ENCODE measurements around the gene NGF. TPM values are rescaled to one million over a fixed set of nuclear protein-coding genes. Genes with fewer than 3 reads are reported as not detected.

The NGF gene
- total and polyA plus RNA-seq, 9 of the 15 experiments (the other 6 are each of a cell fraction or from before 2014, with no cell fraction given), result not detected

DNA sequence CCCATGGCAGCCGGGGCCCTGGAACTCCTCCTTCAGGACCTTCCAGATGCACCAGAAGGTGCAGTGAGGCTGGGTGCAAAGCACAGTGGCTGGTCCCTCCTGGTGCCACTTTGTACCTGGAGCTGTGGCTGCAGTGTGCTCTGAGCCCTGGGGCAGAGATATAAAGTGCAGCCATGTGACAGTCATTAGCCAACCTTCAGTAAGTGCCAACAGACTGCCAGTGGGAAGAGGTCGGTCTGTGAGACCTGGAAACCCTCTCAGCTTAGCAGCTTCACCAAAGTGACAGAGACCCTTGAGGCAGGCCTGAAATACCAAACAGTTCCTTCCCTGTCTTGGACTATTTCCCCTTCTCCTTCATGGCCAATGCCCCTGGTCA is 26.7 kb upstream of the NGF start (continued):
- TF ChIP-seq NR2C1 (IDR thresholded peaks at IDR 0.05) (no peak), NR2C1 (tag; IDR thresholded peaks at IDR 0.05) (no peak), JUN (IDR thresholded peaks at IDR 0.05; ENCODE audit: borderline replicate concordance, low read depth, low read length) (no peak), JUN (CRISPR knock-in tag; IDR thresholded peaks at IDR 0.05; ENCODE audit: borderline replicate concordance) (no peak)

DNA sequence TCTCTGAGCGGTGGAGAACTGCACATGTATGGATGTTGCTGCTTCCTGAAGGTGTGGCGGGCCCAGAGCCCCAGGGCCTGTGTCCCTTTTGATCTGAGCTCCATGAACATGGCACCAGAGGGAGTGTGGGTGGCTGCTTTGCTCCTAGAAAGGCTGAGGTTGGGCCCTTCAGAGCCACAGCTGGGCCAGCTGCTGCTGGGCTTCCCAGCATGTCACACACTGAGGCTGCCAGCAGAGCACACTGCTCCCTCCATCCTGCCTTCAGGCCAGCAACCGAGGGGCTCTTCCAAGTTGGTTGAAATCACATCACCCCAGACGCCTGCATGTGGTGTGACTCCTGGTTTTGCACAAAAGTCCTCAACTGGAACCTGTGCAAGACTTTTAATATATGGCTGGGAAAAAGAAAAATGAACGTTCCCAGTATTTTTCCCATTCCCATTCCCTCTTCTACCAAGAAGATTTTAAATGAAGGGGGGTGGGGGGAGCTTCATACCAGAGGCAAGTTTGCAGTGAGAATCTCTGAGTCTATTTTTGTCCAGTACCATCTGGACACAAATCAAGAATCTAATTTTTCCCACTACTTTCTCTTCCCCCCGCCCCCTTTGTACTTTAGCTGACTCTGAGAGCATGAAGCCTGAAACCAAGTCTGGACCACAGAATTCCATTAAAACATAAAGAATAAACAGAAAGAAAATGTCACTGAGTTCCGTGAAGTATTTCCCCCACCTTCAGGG is 26.2 kb upstream of the NGF start:
- Histone ChIP-seq H3K4me1 (replicated peaks in 1 of 2; ENCODE audit: control insufficient read depth in 2 of 2, insufficient read depth in 2 of 2, low read length in 2 of 2) (no peaks in the 10 kb centered on the region), H2AFZ (ENCODE audit: low read depth, low read length) (no peak overlapping the region), H3K9ac (ENCODE audit: insufficient read depth in 1 of 2, low read depth in 2 of 2, low read length in 2 of 2) (no peak overlapping the region; a peak in 1 of 4 replicates), H3K9me3 (replicated peaks; ENCODE audit: control insufficient read depth, insufficient read depth, low read depth, low read length) (no peaks in the 10 kb centered on the region), H3K27ac (ENCODE audit: extremely low read depth, low read depth, low read length) (no peak overlapping the region), H3K27me3 (ENCODE audit: control insufficient read depth in 2 of 2, insufficient read depth in 2 of 2, low read length in 2 of 2) (no peaks in the 10 kb centered on the region; a peak in 2 of 5 replicates), H3K36me3 (ENCODE audit: control insufficient read depth, insufficient read depth, low read length) (no peaks in the 10 kb centered on the region), H3K4me3 (no peak overlapping the region), H4K20me1 (replicated peaks; ENCODE audit: control insufficient read depth, insufficient read depth, low read length) (no peaks in the 10 kb centered on the region), H3K9me1 (ENCODE audit: control insufficient read depth, insufficient read depth, low read length) (no peaks in the 10 kb centered on the region), H3K4me2 (ENCODE audit: insufficient read depth, low read length) (no peak overlapping the region), H3K79me2 (ENCODE audit: control insufficient read depth, insufficient read depth, low read length) (no peaks in the 10 kb centered on the region)
- TF ChIP-seq GATAD2B (IDR thresholded peaks at IDR 0.05; ENCODE audit: borderline replicate concordance) (no peak), NR2C1 (IDR thresholded peaks at IDR 0.05) (no peak), NR2C1 (tag; IDR thresholded peaks at IDR 0.05) (no peak), ZNF644 (tag; IDR thresholded peaks at IDR 0.05; ENCODE audit: low read depth) (no peak)
- TF ChIP-seq, protein P1, sequence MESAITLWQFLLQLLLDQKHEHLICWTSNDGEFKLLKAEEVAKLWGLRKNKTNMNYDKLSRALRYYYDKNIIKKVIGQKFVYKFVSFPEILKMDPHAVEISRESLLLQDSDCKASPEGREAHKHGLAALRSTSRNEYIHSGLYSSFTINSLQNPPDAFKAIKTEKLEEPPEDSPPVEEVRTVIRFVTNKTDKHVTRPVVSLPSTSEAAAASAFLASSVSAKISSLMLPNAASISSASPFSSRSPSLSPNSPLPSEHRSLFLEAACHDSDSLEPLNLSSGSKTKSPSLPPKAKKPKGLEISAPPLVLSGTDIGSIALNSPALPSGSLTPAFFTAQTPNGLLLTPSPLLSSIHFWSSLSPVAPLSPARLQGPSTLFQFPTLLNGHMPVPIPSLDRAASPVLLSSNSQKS (CRISPR knock-in tag; IDR thresholded peaks at IDR 0.05), result no peak
- DNase-seq (ENCODE audit: extremely low read depth in 1 of 4, low spot score in 3 of 4) (no peak), FAIRE-seq (no peak), ATAC-seq (no peak)
- intact Hi-C loops (cut with micrococcal nuclease) (no loop called here), in situ Hi-C loops (cut with MboI) (no loop called here)
- BruUV-seq (replicated peaks), result no TSS peak
- 0% methylated on average over 6 of the region's 7 CpGs for WGBS (ENCODE audit: insufficient coverage, low coverage, missing lambda C conversion rate)
- CTCF ChIA-PET (ENCODE audit: low intra/inter-chr PET ratio), result no interaction called here
- POLR2A ChIA-PET, result interaction anchor here (0.5 kb wide), 1 partner anchor 90 kb away, joined by 5 read pairs; no protein-coding TSS in a partner anchor
